A172 (cell line): ENCODE data around the gene CRELD1. TPM values are rescaled to one million over a fixed set of nuclear protein-coding genes. Genes with fewer than 3 reads are reported as not detected.

Experiments used
- DNase-seq: peaks from one replicate; pipeline ENCODE4 v3.0.0-alpha.2; 2015; ENCODE audit warnings: low spot score
- total RNA-seq: library from RNA; depleted of rRNA; stranded (reverse); fragments of >200 nt; shearing (Covaris generic); gene quantifications from 2 replicates; pipeline ENCODE4 v1.2.3, GENCODE V29; 2014; rRNA removed

CRELD1 gene
- total RNA-seq, 1 experiment from 2014 or later, result 16.1 TPM

DNA sequence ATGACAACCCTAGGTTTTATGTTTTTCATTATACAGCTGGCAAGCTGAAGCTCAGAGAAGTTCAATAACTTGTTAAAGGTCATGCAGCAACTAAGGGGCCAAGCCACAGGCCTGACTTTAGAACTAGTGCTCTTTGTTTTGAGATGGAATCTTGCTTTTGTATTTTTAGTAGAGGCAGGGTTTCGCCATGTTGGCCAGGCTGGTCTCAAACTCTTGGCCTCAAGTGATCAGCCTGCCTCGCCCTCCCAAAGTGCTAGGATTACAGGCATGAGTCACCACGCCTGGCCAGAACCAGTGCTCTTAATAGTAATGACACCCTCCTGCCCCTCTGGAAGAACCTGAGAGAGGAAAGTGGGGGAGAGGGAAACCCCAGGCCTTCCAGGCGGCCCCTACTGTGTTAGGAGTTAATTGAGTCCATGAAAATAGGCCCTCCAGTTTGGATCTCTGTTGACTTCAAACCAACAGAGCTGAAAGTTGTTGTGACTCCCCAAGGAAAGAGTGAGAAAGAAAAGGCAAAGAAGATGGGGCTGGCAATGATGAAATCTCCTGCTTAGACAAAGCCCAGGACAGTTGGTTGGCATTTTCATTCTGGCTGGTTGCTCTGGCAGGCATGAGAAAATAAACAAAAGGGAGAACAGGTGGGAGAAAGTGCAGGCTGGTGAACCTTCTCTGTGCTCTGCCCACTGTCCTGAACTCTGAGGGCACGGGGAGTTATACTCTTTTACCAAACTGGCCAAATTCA, 22.1 kb downstream of the CRELD1 start:
- DNase-seq, result no peak

DNA sequence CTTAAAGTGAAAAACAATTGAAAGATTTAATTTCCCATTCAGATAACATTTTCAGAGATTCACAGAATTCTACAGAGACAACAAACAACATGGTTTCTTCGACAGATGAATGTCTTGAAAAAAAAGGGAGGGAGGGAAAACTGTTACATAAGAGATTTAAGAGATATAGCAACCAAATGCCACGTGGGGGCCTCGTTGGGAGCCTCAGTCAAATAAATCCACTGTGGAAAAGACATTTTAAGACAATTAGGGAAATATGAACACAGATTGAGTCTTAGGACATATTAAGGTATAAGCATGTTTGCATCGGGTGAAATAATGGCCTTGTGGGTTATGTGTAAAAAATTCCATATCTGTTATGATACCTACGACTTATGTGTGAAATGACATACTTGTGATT, 23.6 kb downstream of the CRELD1 start:
- no peak for DNase-seq

DNA sequence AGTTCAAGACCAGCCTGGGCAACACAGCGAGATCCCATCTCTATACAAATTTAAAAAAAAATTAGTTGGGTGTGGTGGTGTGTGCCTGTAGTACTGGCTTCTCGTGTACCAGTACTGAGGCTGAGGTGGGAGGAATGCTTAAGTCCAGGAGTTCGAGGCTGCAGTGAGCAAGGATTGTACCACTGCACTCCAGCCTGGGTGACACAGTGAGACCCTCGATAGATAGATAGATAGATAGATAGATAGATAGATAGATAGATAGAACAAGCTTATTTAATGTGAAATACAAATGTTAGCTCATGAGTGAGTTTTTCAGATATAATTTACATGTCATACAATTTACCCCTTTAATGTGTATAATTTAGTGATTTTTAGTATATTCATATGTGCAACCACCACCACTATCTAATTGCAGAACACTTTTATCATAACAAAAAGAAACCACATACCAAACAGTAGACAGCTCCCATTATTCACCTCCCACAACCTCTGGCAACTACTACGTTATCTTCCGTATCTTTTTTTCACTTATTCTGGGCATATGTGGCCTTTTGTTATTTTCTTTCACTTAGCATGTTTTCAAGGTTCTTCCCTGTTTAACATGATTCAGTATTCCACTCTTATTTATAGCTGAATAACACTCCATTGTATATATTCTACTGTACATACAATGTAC, 31.7 kb downstream of the CRELD1 start:
- DNase-seq, result no peak

DNA sequence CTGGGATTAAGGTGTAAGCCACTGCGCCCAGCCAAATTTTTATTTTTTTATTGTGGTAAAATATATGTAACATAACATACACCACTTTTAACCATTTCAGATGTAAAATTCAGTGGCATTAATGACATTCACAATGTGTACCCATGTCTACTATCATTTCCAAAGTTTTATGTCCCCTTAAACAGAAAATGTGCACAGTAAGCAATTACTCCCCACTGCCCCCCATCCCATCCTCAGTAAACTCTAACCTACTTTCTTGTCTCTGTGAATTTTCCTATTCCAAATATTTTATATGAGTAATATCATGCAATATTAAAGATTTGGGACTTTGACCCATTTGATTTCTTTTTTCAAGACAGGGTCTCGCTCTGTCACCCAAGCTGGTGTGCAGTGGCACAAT, 33.2 kb downstream of the CRELD1 start:
- no peak for DNase-seq

DNA sequence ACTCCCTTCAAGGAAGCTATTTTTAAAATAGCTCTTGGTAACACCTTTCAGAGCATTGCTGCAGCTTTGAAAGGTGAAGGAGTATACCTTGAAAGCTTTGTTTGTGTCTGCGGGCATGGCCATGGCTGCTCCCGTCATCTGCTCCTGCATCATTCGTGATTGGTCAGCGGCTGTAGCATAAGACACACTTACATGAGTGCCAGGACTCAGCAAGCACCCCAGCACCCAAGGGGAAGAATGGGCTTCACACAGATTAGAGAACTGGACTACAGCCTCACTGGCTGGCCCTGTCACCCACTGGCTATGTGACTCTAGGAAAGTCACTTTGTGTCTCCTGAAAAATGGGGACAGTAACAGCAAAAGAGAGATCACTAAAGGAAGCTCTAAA, 36.0 kb downstream of the CRELD1 start:
- DNase-seq, result no peak

DNA sequence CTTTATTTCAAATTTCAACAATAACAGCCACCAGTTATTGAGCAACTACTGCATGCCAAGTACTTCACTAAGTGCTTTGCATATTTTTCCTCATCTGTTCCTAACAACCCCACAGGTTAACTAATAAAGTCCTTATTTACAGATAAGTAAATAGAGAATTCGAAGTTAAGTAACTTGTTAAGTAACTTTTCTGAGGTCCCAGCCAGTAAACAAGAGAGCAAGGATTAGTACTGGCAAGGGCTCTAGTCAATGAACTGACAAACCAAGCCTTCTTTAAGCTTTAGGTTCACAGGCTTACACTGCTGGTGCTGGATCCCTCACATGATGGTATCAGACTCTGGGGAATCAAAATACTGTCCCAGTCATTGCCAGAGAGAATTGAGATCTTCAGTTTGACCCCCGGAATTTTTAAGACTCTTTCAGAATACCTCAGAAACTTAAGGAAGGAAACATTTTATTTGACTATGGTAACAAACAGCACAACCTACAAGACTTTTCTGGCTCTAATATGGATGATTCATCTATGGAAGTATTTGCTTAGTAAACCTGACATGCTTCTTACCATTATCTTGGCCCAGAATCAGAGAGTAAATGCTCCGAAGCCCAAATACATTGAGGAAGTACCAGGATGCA, 36.5 kb downstream of the CRELD1 start:
- DNase-seq, result peak; percentile 53

DNA sequence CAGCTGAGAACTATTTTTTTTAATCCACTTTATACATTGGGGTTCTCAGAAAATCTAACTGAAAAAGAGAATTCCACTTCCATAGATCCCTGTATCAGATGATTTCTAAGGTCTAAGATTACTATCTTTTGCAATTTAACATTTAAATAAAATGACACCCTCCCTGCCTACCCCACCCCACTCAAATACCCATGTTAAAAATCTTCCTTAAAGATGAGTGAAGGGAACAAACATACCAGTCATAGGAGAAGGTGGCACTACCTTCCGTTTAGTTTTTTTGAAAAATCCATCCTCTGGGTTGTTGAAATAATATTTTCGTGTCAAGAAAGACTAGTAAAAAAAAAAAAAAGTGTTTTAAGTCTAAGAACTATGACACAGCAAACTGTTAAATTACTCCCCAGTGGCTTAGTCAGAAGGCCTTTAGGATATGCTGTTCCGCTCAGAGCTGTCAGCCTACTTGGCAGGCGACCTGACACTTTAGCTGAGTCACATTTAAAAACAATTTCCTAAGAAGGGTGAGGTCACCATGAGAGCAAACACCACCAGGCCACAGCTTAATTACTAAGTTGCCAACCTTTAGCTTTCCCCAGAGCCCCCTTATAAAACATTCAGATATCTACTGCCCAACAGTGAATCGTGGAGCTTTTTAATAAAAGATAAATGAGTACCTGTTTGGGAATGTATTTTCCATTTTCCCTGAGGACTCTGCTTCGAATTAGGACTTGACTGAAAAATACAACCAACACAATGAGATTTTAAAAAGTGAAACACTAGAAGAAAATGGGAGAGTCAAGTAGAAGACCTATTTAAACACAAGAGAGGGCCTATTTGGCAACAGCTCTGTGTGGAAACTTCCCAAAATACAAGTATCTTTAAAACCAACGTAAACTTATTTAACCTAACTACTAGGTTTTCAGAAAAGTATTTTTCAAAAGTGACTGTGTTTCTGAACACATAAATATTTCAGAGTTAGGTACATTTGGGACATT, 43.4 kb downstream of the CRELD1 start:
- peak; percentile 98 for DNase-seq

DNA sequence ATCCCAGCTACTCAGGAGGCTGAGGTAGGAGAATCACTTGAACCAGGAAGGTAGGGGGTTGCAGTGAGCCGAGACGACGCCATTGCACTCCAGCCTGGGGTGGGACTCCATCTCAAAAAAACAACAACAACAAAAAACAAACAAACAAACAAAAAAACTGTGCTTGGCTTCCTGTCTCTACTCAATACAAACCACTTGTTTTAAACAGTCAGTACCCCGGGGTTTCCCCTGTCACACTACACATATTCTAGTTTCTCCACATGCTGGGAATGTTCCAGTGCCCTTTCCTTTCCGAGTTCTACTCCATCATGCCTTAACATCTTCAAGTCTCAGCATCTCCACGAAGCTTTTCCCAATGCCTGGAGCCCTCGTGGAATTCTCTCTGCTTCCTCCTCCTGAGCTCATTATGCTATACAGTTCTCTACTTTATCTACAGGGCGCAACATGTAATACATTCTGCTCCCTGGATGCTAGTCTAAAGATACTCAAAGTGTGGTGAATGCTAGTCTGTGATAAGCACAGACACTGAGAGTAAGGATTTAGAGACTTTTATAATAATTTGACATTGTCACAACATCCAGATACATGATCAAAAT, 45.2 kb downstream of the CRELD1 start:
- no peak for DNase-seq

DNA sequence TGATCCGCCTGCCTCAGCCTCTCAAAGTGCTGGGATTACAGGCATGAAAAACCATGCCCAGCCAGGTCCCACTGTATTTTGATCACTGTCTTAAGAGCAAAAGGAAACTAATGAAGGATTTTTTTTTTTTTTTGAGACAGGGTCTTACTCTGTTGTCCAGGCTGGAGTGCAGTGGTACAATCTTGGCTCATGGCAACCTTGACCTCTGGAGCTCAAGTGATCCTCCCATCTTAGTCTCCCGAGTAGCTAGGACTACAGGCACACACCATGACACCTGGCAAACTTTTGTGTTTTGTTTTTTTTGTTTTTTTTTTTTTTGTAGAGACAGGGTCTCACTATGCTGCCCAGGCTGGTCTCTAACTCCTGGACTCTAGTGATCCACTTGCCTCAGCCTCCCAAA, 46.6 kb downstream of the CRELD1 start:
- no peak for DNase-seq

DNA sequence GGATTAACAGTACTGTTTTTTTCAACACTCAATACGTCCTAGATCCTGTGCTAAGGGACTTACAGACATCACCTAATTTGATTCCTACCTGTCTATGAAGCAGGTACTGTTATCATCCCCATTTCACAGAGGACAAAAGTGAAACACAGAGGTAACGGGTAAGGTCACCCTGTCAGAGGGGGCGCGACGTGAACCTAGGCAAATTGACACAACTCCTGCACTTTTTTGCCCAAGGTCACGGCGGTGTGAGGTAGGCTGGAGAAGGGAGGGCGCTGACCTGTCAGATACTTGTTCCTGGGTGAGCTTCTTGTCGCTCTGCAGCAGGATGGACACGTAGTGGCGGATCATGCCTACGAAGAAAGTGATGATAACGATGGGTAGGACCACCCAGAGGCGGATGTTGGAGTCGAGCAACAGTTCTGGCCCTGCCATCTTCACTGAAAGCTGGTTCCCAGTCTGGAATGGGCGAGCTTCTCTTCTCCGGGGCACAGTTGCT, 52.6 kb downstream of the CRELD1 start:
- no peak for DNase-seq

DNA sequence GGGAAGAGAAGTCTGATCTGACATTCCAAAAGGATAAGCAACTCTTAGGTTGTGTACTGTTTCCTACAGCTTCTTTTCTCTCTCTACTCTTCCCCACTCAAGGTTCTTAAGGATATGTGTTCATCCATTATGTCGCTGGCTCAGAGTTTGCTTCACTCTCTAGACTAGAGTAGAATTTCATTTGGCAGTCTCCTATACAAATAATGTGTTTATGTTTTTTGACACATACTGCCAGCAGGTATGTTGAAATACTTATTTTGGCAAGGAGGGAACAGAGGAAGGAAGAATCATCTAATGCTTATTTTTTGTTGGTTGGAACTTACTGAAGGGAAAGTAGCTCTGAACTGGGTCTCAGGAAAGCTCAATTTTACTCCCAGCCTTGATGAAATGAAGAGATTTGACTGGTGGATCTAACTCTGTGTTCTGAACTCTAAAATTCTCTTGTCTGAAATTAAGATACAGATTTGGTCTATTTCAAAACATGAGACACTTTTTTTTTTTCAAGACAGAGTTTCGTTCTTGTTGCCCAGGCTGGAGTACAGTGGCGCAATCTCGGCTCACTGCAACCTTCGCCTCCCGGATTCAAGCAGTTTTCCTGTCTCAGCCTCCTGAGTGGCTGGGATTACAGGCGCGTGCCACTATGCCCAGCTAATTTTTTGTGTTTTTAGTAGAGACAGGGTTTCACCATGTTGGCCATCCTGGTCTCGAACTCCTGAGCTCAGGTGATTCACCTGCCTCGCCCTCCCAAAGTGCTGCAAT, 60.6 kb downstream of the CRELD1 start:
- no peak for DNase-seq

Other genes with a start within 250 kb of the CRELD1 start
- not detected in 2 replicates for gene CPNE9, start 230.0 kb upstream of the CRELD1 start, total RNA-seq
- 13.8 and 18.4 TPM in 2 replicates for gene BRPF1, start 202.1 kb upstream of the CRELD1 start, total RNA-seq
- gene OGG1, start 183.9 kb upstream of the CRELD1 start, total RNA-seq, result 27.5 and 37.9 TPM in 2 replicates
- gene CAMK1, start 163.9 kb upstream of the CRELD1 start, total RNA-seq, result 78.3 and 82.6 TPM in 2 replicates
- 150 and 167 TPM in 2 replicates for gene TADA3, start 141.4 kb upstream of the CRELD1 start, total RNA-seq
- 196 and 274 TPM in 2 replicates for gene ARPC4, start 140.8 kb upstream of the CRELD1 start, total RNA-seq
- gene TTLL3, start 123.6 kb upstream of the CRELD1 start, total RNA-seq, result 10.2 and 15.6 TPM in 2 replicates
- gene RPUSD3, start 89.8 kb upstream of the CRELD1 start, total RNA-seq, result 50.4 and 56.3 TPM in 2 replicates
- gene CIDEC, start 53.6 kb upstream of the CRELD1 start, total RNA-seq, result not detected in 2 replicates
- 40.5 and 56.0 TPM in 2 replicates for gene JAGN1, start 43.2 kb upstream of the CRELD1 start, total RNA-seq
- gene IL17RE, start 31.0 kb upstream of the CRELD1 start, total RNA-seq, result 0.81 and 1.3 TPM in 2 replicates
- 50.6 and 58.7 TPM in 2 replicates for gene IL17RC, start 16.7 kb upstream of the CRELD1 start, total RNA-seq
- gene PRRT3, start 18.6 kb downstream of the CRELD1 start, total RNA-seq, result 3.4 and 4.2 TPM in 2 replicates
- 108 and 130 TPM in 2 replicates for gene EMC3, start 53.0 kb downstream of the CRELD1 start, total RNA-seq
- 36.1 and 41.3 TPM in 2 replicates for gene FANCD2, start 92.6 kb downstream of the CRELD1 start, total RNA-seq
- gene FANCD2OS, start 174.4 kb downstream of the CRELD1 start, total RNA-seq, result not detected in 2 replicates
- 133 and 146 TPM in 2 replicates for gene BRK1, start 181.8 kb downstream of the CRELD1 start, total RNA-seq
- 35.1 and 42.6 TPM in 2 replicates for gene VHL, start 207.9 kb downstream of the CRELD1 start, total RNA-seq
- 5.6 and 6.4 TPM in 2 replicates for gene IRAK2, start 231.1 kb downstream of the CRELD1 start, total RNA-seq